Breast epithelium (tissue), 4 donors: ENCODE results near the gene FER. TPM values are rescaled to one million over a fixed set of nuclear protein-coding genes. Genes with fewer than 3 reads are reported as not detected.
"Not testable (repeated sequence)": the region's sequence is repeated elsewhere in the genome, so short reads cannot be mapped to it uniquely, and the experiment has no call there.

Experiments used
- DNase-seq, 2 donors: peaks; one replicate each; pipeline ENCODE4 v3.0.0-alpha.2; 2019; ENCODE audit warnings: low spot score in 2 of 2
- H3K27ac ChIP-seq, 2 donors: fragments of 200-600 bp; sonication (generic) in 1 of 2; one replicate each; pipeline ENCODE4 v1.5.1; 2016 to 2019; ENCODE audit warnings: mild to moderate bottlenecking in 1 of 2
- H3K27me3 ChIP-seq, 2 donors: fragments of 200-600 bp; sonication (generic) in 1 of 2; one replicate each; pipeline versions ENCODE4 v1.5.1 to v1.6.0; 2017 to 2019; ENCODE audit warnings: control low read depth in 1 of 2, mild to moderate bottlenecking in 1 of 2
- H3K36me3 ChIP-seq: fragments of 200-600 bp; one replicate; pipeline ENCODE4 v1.5.1; 2019
- H3K4me1 ChIP-seq, 2 donors: fragments of 200-600 bp; sonication (generic); one replicate each; pipeline ENCODE4 v1.5.1; 2016 to 2019; ENCODE audit warnings: control low read depth in 1 of 2
- H3K4me3 ChIP-seq, 3 donors: fragments of 200-600 bp; sonication (generic); 1 replicate in 2 of 3; 2 replicates in 1 of 3; pipeline ENCODE4 v1.5.1; 2016 to 2019; ENCODE audit warnings: mild to moderate bottlenecking in 3 of 3, moderate library complexity in 2 of 3
- H3K9me3 ChIP-seq, 2 donors: fragments of 200-600 bp; sonication (generic) in 1 of 2; one replicate each; pipeline ENCODE4 v1.5.1; 2016 to 2019; ENCODE audit warnings: control low read depth in 1 of 2
- CTCF ChIP-seq, 3 donors: fragments of 450-650 bp; IDR thresholded peaks; one replicate each; pipeline ENCODE4 v1.5.1; 2016 to 2017; ENCODE audit warnings: antibody characterized with exemption in 3 of 3, mild to moderate bottlenecking in 3 of 3, moderate library complexity in 3 of 3
- POLR2A ChIP-seq: fragments of 450-650 bp; IDR thresholded peaks from one replicate; pipeline ENCODE4 v1.6.1; 2016; ENCODE audit warnings: antibody characterized with exemption, mild to moderate bottlenecking, moderate library complexity
- POLR2AphosphoS5 ChIP-seq, 3 donors: sonication (generic); formaldehyde crosslinking; IDR thresholded peaks; one replicate each; pipeline ENCODE4 v1.6.1; 2017; ENCODE audit warnings: antibody characterized with exemption in 3 of 3
- intact Hi-C: fragments of 100-400 bp; cut with DNase I; formaldehyde crosslinking; loops from one replicate; pipeline ENCODE4 v1.15.1; 2023; ENCODE audit warnings: low total_unique reads
- total RNA-seq, 3 donors: library from RNA; depleted of rRNA; stranded (reverse); fragments of >200 nt; gene quantifications; one replicate each; pipeline ENCODE4 v1.1.0, GENCODE V29; 2016

FER gene
- total RNA-seq, 3 donors from 2014 or later: 24.3 to 27.8 (median 27.2) TPM

GRCh38 chr5:108769352-108769751 lies 21.7 kb downstream of the FER start:
- DNase-seq: no peak
- H3K4me1 ChIP-seq: no peaks in the 10 kb centered on the region
- peaks cover 0 to 4% of the 10 kb centered on the region in 2 donors for H3K9me3 ChIP-seq
- H3K27ac ChIP-seq: no peak overlapping the region
- no peak overlapping the region for H3K4me3 ChIP-seq
- intact Hi-C loops: no loop called here
- H3K36me3 ChIP-seq: no peaks in the 10 kb centered on the region
- no peaks in the 10 kb centered on the region for H3K27me3 ChIP-seq
- TF ChIP-seq POLR2AphosphoS5 (IDR thresholded peaks at IDR 0.05): no peak
- no peak for TF ChIP-seq CTCF (IDR thresholded peaks at IDR 0.05)
- TF ChIP-seq POLR2A: no peak

- intact Hi-C loops: no loop called here
- H3K4me3 ChIP-seq: no peak overlapping the region
- H3K36me3 ChIP-seq: no peaks in the 10 kb centered on the region
- H3K27me3 ChIP-seq: no peaks in the 10 kb centered on the region
- no peak overlapping the region for H3K27ac ChIP-seq
- H3K9me3 ChIP-seq: peaks cover 0 to 5% of the 10 kb centered on the region in 2 donors
- H3K4me1 ChIP-seq: no peaks in the 10 kb centered on the region
- TF ChIP-seq POLR2AphosphoS5 (IDR thresholded peaks at IDR 0.05) (no peak), CTCF (IDR thresholded peaks at IDR 0.05) (no peak), POLR2A (no peak)
- DNase-seq: no peak
Observed at GRCh38 chr5:108772626-108773025, 24.9 kb downstream of the FER start.

GRCh38 chr5:108773330-108773729 lies 25.6 kb downstream of the FER start:
- Histone ChIP-seq H3K36me3 (no peaks in the 10 kb centered on the region), H3K4me1 (no peaks in the 10 kb centered on the region), H3K4me3 (no peak overlapping the region), H3K9me3 (peaks cover 0 to 5% of the 10 kb centered on the region in 2 donors), H3K27ac (no peak overlapping the region), H3K27me3 (no peaks in the 10 kb centered on the region)
- TF ChIP-seq CTCF (IDR thresholded peaks at IDR 0.05) (no peak), POLR2AphosphoS5 (IDR thresholded peaks at IDR 0.05) (no peak), POLR2A (no peak)
- intact Hi-C loops: no loop called here
- no peak for DNase-seq

GRCh38 chr5:108774079-108774478 lies 26.4 kb downstream of the FER start:
- H3K9me3 ChIP-seq, intact Hi-C loops, H3K27ac ChIP-seq, H3K4me3 ChIP-seq, H3K27me3 ChIP-seq, DNase-seq, H3K4me1 ChIP-seq, H3K36me3 ChIP-seq: not testable (repeated sequence)

GRCh38 chr5:108777582-108777981 lies 29.9 kb downstream of the FER start:
- H3K27me3 ChIP-seq, H3K4me3 ChIP-seq, intact Hi-C loops, H3K27ac ChIP-seq, H3K4me1 ChIP-seq, H3K9me3 ChIP-seq, H3K36me3 ChIP-seq, DNase-seq: not testable (repeated sequence)

GRCh38 chr5:108784577-108784976 lies 36.9 kb downstream of the FER start:
- H3K27ac ChIP-seq, DNase-seq, H3K9me3 ChIP-seq, H3K4me3 ChIP-seq, H3K36me3 ChIP-seq, H3K4me1 ChIP-seq, intact Hi-C loops, H3K27me3 ChIP-seq: not testable (repeated sequence)

GRCh38 chr5:108786806-108787483 lies 39.2 kb downstream of the FER start:
- Histone ChIP-seq H3K4me3 (no peak overlapping the region), H3K36me3 (no peaks in the 10 kb centered on the region), H3K27ac (no peak overlapping the region), H3K27me3 (no peaks in the 10 kb centered on the region), H3K9me3 (no peaks in the 10 kb centered on the region), H3K4me1 (no peaks in the 10 kb centered on the region)
- intact Hi-C loops: no loop called here
- TF ChIP-seq CTCF (IDR thresholded peaks at IDR 0.05) (no peak), POLR2A (no peak), POLR2AphosphoS5 (IDR thresholded peaks at IDR 0.05) (no peak)
- no peak for DNase-seq
